Neural progenitor cell (in vitro differentiated cells): Measurements from ENCODE around the gene CD28. TPM values are rescaled to one million over a fixed set of nuclear protein-coding genes. Genes with fewer than 3 reads are reported as not detected.

Source experiments
- DNase-seq: peaks from one replicate; pipeline ENCODE4 v3.0.0-alpha.2; 2016; ENCODE audit warnings: low spot score
- H2AFZ ChIP-seq: fragments of 200-600 bp; sonication (generic); replicated peaks from 2 replicates; pipeline ENCODE4 v1.6.1; 2016; ENCODE audit warnings: antibody characterized with exemption
- H3F3A ChIP-seq: fragments of 200-600 bp; sonication (generic); 2 replicates; pipeline ENCODE4 v1.6.1; 2016; ENCODE audit warnings: antibody characterized with exemption, low read depth
- H3K27ac ChIP-seq: fragments of 200-600 bp; sonication (generic); 2 replicates; pipeline ENCODE4 v1.5.1; 2016; ENCODE audit warnings: mild to moderate bottlenecking
- H3K27me3 ChIP-seq: fragments of 200-600 bp; sonication (generic); 2 replicates; pipeline ENCODE4 v1.6.1; 2016; ENCODE audit warnings: mild to moderate bottlenecking, moderate library complexity
- H3K36me3 ChIP-seq: fragments of 200-600 bp; sonication (generic); 2 replicates; pipeline ENCODE4 v1.5.1; 2016
- H3K4me1 ChIP-seq: fragments of 200-600 bp; sonication (generic); 2 replicates; pipeline ENCODE4 v1.6.1; 2016; ENCODE audit warnings: mixed run types
- H3K4me2 ChIP-seq: fragments of 200-600 bp; sonication (generic); 2 replicates; pipeline ENCODE4 v1.6.1; 2016
- H3K4me3 ChIP-seq: fragments of 200-600 bp; sonication (generic); 2 replicates; pipeline ENCODE4 v1.5.1; 2016
- H3K79me2 ChIP-seq: fragments of 200-600 bp; sonication (generic); 2 replicates; pipeline ENCODE4 v1.6.1; 2016; ENCODE audit warnings: low read depth
- H3K9ac ChIP-seq: fragments of 200-600 bp; sonication (generic); 2 replicates; pipeline ENCODE4 v1.6.1; 2016
- H3K9me3 ChIP-seq: fragments of 200-600 bp; sonication (generic); 2 replicates; pipeline ENCODE4 v1.5.1; 2016; ENCODE audit warnings: low read depth
- H4K20me1 ChIP-seq: fragments of 200-600 bp; sonication (generic); 2 replicates; pipeline ENCODE4 v1.6.1; 2016; ENCODE audit warnings: low read depth
- H3K27ac Mint-ChIP-seq: 3 replicates; pipeline ENCODE4 v1.8.0; 2021; ENCODE audit warnings: mixed read lengths
- H3K27me3 Mint-ChIP-seq: 2 replicates; pipeline ENCODE4 v1.8.0; 2022; ENCODE audit warnings: low read depth, mild to moderate bottlenecking, inconsistent platforms, moderate library complexity, mixed read lengths; ENCODE audit not compliant: insufficient read depth
- H3K36me3 Mint-ChIP-seq: 3 replicates; pipeline ENCODE4 v1.8.0; 2021; ENCODE audit warnings: mixed read lengths
- H3K4me1 Mint-ChIP-seq: 3 replicates; pipeline ENCODE4 v1.8.0; 2021; ENCODE audit warnings: mixed read lengths
- H3K4me3 Mint-ChIP-seq: 3 replicates; pipeline ENCODE4 v1.8.0; 2021; ENCODE audit warnings: mild to moderate bottlenecking, moderate library complexity, mixed read lengths
- H3K9me3 Mint-ChIP-seq: 3 replicates; pipeline ENCODE4 v1.8.0; 2020; ENCODE audit warnings: mixed read lengths
- EZH2 ChIP-seq: fragments of 200-600 bp; sonication (generic); IDR thresholded peaks from 2 replicates; pipeline ENCODE4 v1.6.1; 2017; ENCODE audit warnings: antibody characterized with exemption, mild to moderate bottlenecking, moderate library complexity
- EZH2phosphoT487 ChIP-seq: fragments of 200-600 bp; sonication (generic); IDR thresholded peaks from 2 replicates; pipeline ENCODE4 v1.6.1; 2017; ENCODE audit warnings: antibody characterized with exemption
- total RNA-seq: library from RNA; depleted of rRNA; stranded (reverse); fragments of >200 nt; gene quantifications from 2 replicates; pipeline ENCODE4 v1.2.3, GENCODE V29; 2015; ENCODE audit warnings: low replicate concordance
- TF ChIP-seq, protein P1 (sequence below): fragments of 200-600 bp; sonication (generic); IDR thresholded peaks from 2 replicates; pipeline ENCODE4 v1.5.1; 2017; ENCODE audit warnings: antibody characterized with exemption, mild to moderate bottlenecking

The CD28 gene
- total RNA-seq, 1 donor from 2014 or later, result not detected

DNA sequence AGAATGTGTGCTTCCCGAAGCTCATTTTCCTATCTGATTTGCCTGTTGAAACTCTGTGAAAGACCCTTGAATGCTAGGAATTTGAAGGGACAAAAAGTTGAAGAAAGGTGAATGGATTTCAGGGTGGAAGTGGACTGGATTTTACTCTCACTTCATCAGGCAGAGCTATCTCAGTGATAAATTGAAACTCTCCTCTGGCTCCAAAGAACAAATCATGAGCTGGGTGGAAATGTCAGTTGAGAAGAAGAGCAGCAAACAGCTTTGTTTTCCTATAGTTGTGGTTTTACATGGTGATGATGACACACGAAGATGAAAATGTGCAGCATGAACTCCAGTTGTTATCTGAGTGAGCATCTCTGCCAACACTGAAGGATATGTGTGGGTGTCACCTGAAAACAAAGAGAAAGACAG is 34.4 kb downstream of the CD28 start:
- H4K20me1 ChIP-seq, result no peaks in the 10 kb centered on the region

DNA sequence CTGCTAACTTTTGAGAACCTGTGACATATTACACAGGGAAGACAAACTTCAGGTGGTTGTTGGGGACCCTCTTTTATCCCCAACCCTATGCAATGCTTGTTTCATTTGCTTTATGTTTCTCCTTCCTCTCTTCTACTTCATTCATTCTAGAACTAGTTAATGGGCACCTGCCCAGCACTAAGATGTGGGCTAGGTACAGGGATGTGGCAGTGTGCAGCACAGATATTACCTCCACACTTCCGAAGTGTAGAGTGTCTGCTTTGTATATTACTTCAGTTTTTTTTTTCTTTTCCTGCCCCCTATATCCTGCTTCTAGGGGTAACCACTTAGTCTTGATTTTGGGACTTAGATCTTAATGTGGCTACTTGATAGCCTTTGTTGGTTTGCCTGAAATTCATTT is 35.1 kb downstream of the CD28 start:
- no peaks in the 10 kb centered on the region for H4K20me1 ChIP-seq
- no peak overlapping the region for H3K27ac ChIP-seq
- no peaks in the 10 kb centered on the region for H3K9me3 ChIP-seq
- Mint-ChIP-seq H3K27me3 (no peaks in the 10 kb centered on the region), H3K36me3 (no peaks in the 10 kb centered on the region), H3K9me3 (no peaks in the 10 kb centered on the region), H3K4me1 (peaks cover 3% of the 10 kb centered on the region), H3K27ac (no peak overlapping the region), H3K4me3 (no peak overlapping the region)
- H3F3A ChIP-seq, result no peaks in the 10 kb centered on the region
- no peaks in the 10 kb centered on the region for H3K36me3 ChIP-seq
- no peak overlapping the region for H3K4me2 ChIP-seq
- TF ChIP-seq EZH2phosphoT487 (no peak), EZH2 (no peak)
- DNase-seq, result no peak
- H3K4me3 ChIP-seq, result no peak overlapping the region
- H3K79me2 ChIP-seq, result no peaks in the 10 kb centered on the region
- H3K4me1 ChIP-seq, result peaks cover 5% of the 10 kb centered on the region
- no peak overlapping the region for H3K9ac ChIP-seq
- H3K27me3 ChIP-seq, result no peaks in the 10 kb centered on the region
- H2AFZ ChIP-seq, result no peak overlapping the region

More for the DNA sequence above, 34.4 kb downstream of the CD28 start:
- TF ChIP-seq, protein P1, sequence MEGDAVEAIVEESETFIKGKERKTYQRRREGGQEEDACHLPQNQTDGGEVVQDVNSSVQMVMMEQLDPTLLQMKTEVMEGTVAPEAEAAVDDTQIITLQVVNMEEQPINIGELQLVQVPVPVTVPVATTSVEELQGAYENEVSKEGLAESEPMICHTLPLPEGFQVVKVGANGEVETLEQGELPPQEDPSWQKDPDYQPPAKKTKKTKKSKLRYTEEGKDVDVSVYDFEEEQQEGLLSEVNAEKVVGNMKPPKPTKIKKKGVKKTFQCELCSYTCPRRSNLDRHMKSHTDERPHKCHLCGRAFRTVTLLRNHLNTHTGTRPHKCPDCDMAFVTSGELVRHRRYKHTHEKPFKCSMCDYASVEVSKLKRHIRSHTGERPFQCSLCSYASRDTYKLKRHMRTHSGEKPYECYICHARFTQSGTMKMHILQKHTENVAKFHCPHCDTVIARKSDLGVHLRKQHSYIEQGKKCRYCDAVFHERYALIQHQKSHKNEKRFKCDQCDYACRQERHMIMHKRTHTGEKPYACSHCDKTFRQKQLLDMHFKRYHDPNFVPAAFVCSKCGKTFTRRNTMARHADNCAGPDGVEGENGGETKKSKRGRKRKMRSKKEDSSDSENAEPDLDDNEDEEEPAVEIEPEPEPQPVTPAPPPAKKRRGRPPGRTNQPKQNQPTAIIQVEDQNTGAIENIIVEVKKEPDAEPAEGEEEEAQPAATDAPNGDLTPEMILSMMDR, result no peak
- TF ChIP-seq EZH2phosphoT487 (no peak), EZH2 (no peak)
- no peak overlapping the region for H3K4me3 ChIP-seq
- Mint-ChIP-seq H3K9me3 (no peaks in the 10 kb centered on the region), H3K36me3 (no peaks in the 10 kb centered on the region), H3K27ac (no peak overlapping the region), H3K4me3 (no peak overlapping the region), H3K27me3 (no peaks in the 10 kb centered on the region), H3K4me1 (peaks cover 3% of the 10 kb centered on the region)
- H2AFZ ChIP-seq, result peak overlapping the region; percentile 1
- no peaks in the 10 kb centered on the region for H3K36me3 ChIP-seq
- H3K27ac ChIP-seq, result no peak overlapping the region
- H3K9me3 ChIP-seq, result no peaks in the 10 kb centered on the region
- no peak overlapping the region for H3K4me2 ChIP-seq
- H3K27me3 ChIP-seq, result no peaks in the 10 kb centered on the region
- H3K9ac ChIP-seq, result no peak overlapping the region
- peaks cover 5% of the 10 kb centered on the region for H3K4me1 ChIP-seq
- H3K79me2 ChIP-seq, result no peaks in the 10 kb centered on the region
- no peaks in the 10 kb centered on the region for H3F3A ChIP-seq
- DNase-seq, result no peak

DNA sequence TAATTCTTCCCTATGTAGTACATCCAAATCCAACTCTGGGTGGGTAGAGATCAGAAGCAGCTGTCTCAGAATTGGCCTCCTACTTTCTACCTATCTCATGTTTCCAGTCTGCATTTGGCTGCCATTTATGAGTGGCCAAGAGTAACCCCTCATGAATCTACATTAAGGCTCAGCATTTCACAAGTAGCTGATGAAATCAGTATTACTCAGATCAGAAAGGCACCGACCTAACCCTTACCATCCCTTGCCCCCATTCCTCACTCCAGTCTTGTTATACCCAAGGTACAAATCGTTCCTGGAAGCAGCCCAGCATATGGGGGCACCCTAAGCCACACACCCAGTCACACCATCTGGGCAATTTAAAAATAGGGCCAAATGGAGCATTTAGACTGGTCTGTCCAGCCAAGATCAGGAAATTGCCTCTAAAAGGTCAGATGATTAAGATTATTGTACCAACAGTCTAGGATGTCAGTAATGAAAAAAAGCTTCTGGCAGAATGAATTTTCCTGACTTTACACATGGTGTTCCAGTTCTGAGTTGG is 37.1 kb downstream of the CD28 start:
- H3K27me3 ChIP-seq, result no peaks in the 10 kb centered on the region
- H3K9me3 ChIP-seq, result no peaks in the 10 kb centered on the region
- no peak overlapping the region for H3K4me3 ChIP-seq
- no peak overlapping the region for H3K9ac ChIP-seq
- peaks cover 5% of the 10 kb centered on the region for H3K4me1 ChIP-seq
- H3K4me3 Mint-ChIP-seq, result no peak overlapping the region
- no peak overlapping the region for H2AFZ ChIP-seq
- H3K36me3 Mint-ChIP-seq, result no peaks in the 10 kb centered on the region
- no peaks in the 10 kb centered on the region for H3K79me2 ChIP-seq
- H3K4me2 ChIP-seq, result no peak overlapping the region
- no peaks in the 10 kb centered on the region for H3F3A ChIP-seq
- H3K9me3 Mint-ChIP-seq, result no peaks in the 10 kb centered on the region
- no peaks in the 10 kb centered on the region for H3K36me3 ChIP-seq
- H3K27ac Mint-ChIP-seq, result no peak overlapping the region
- no peak overlapping the region for H3K27ac ChIP-seq
- DNase-seq, result no peak
- TF ChIP-seq, protein P1, result no peak
- TF ChIP-seq EZH2, result no peak
- TF ChIP-seq EZH2phosphoT487, result no peak
- no peaks in the 10 kb centered on the region for H4K20me1 ChIP-seq
- no peaks in the 10 kb centered on the region for H3K27me3 Mint-ChIP-seq
- peaks cover 3% of the 10 kb centered on the region for H3K4me1 Mint-ChIP-seq

DNA sequence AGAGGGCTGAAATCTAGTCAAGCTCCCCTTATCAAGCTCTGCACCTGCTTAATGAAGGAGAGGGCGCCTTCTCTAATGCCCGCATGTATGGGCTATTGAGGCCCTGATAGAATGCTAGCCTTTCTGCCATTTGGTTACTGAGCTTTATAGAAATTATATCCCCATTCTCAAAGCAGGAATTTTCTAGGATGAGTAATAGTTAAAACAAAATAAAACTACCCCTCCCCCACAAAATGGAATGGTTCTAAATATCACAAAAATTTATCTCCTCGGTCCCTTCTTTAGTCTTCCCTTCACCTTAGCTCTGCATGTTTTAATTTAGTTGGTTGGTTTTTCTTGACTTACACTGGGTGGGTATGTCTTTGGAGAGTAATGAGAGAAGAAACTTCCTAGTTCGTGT is 37.7 kb downstream of the CD28 start:
- H3F3A ChIP-seq, result no peaks in the 10 kb centered on the region
- H3K9me3 Mint-ChIP-seq, result no peaks in the 10 kb centered on the region
- H3K4me1 ChIP-seq, result peaks cover 5% of the 10 kb centered on the region
- no peak overlapping the region for H3K4me2 ChIP-seq
- no peak overlapping the region for H3K27ac ChIP-seq
- no peaks in the 10 kb centered on the region for H3K79me2 ChIP-seq
- no peaks in the 10 kb centered on the region for H3K27me3 ChIP-seq
- H3K4me1 Mint-ChIP-seq, result peaks cover 3% of the 10 kb centered on the region
- no peak overlapping the region for H3K27ac Mint-ChIP-seq
- no peaks in the 10 kb centered on the region for H4K20me1 ChIP-seq
- no peak overlapping the region for H3K9ac ChIP-seq
- no peaks in the 10 kb centered on the region for H3K27me3 Mint-ChIP-seq
- no peak overlapping the region for H3K4me3 ChIP-seq
- H3K9me3 ChIP-seq, result no peaks in the 10 kb centered on the region
- no peak for DNase-seq
- no peak overlapping the region for H2AFZ ChIP-seq
- no peak overlapping the region for H3K4me3 Mint-ChIP-seq
- H3K36me3 ChIP-seq, result no peaks in the 10 kb centered on the region
- H3K36me3 Mint-ChIP-seq, result no peaks in the 10 kb centered on the region
- TF ChIP-seq EZH2phosphoT487, result no peak
- TF ChIP-seq, protein P1, result no peak
- TF ChIP-seq EZH2, result no peak
